Breast epithelium (tissue), 3 donors: ENCODE data around the gene CATSPER3.

ENCODE experiments used
- POLR2A ChIP-seq: fragments of 450-650 bp; IDR thresholded peaks from one replicate; pipeline ENCODE4 v1.6.1; 2016; ENCODE audit warnings: antibody characterized with exemption, mild to moderate bottlenecking, moderate library complexity
- POLR2AphosphoS5 ChIP-seq, 3 donors: sonication (generic); formaldehyde crosslinking; IDR thresholded peaks; one replicate each; pipeline ENCODE4 v1.6.1; 2017; ENCODE audit warnings: antibody characterized with exemption in 3 of 3

GRCh38 chr5:135056316-135057030 lies 88.8 kb downstream of the CATSPER3 start:
- TF ChIP-seq POLR2AphosphoS5 (IDR thresholded peaks at IDR 0.05) (no peak), POLR2A (no peak)
